Subcutaneous adipose tissue (tissue), 4 donors: ENCODE measurements around the gene CRELD1. TPM values are rescaled to one million over a fixed set of nuclear protein-coding genes. Genes with fewer than 3 reads are reported as not detected.

Experiments used
- small RNA-seq: library from RNA; depleted of rRNA; stranded (forward); fragments of <200 nt; gene quantifications from one replicate; pipeline ENCODE3, GENCODE V24; 2016
- total RNA-seq, 4 donors: library from RNA; depleted of rRNA; stranded (reverse); fragments of >200 nt; gene quantifications; one replicate each; pipeline ENCODE4 v1.1.0, GENCODE V29; 2016
- TF ChIP-seq, protein P1 (sequence below): fragments of 450-650 bp; IDR thresholded peaks from one replicate; pipeline ENCODE4 v1.5.1; 2016; ENCODE audit warnings: low read depth, mild to moderate bottlenecking, control low read depth, antibody characterized with exemption, moderate library complexity

The CRELD1 gene
- total RNA-seq, 4 donors from 2014 or later, result 30.2 to 45.6 (median 35.5) TPM

DNA sequence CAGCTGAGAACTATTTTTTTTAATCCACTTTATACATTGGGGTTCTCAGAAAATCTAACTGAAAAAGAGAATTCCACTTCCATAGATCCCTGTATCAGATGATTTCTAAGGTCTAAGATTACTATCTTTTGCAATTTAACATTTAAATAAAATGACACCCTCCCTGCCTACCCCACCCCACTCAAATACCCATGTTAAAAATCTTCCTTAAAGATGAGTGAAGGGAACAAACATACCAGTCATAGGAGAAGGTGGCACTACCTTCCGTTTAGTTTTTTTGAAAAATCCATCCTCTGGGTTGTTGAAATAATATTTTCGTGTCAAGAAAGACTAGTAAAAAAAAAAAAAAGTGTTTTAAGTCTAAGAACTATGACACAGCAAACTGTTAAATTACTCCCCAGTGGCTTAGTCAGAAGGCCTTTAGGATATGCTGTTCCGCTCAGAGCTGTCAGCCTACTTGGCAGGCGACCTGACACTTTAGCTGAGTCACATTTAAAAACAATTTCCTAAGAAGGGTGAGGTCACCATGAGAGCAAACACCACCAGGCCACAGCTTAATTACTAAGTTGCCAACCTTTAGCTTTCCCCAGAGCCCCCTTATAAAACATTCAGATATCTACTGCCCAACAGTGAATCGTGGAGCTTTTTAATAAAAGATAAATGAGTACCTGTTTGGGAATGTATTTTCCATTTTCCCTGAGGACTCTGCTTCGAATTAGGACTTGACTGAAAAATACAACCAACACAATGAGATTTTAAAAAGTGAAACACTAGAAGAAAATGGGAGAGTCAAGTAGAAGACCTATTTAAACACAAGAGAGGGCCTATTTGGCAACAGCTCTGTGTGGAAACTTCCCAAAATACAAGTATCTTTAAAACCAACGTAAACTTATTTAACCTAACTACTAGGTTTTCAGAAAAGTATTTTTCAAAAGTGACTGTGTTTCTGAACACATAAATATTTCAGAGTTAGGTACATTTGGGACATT lies 43.4 kb downstream of the CRELD1 start:
- TF ChIP-seq, protein P1, sequence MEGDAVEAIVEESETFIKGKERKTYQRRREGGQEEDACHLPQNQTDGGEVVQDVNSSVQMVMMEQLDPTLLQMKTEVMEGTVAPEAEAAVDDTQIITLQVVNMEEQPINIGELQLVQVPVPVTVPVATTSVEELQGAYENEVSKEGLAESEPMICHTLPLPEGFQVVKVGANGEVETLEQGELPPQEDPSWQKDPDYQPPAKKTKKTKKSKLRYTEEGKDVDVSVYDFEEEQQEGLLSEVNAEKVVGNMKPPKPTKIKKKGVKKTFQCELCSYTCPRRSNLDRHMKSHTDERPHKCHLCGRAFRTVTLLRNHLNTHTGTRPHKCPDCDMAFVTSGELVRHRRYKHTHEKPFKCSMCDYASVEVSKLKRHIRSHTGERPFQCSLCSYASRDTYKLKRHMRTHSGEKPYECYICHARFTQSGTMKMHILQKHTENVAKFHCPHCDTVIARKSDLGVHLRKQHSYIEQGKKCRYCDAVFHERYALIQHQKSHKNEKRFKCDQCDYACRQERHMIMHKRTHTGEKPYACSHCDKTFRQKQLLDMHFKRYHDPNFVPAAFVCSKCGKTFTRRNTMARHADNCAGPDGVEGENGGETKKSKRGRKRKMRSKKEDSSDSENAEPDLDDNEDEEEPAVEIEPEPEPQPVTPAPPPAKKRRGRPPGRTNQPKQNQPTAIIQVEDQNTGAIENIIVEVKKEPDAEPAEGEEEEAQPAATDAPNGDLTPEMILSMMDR, result no peak

DNA sequence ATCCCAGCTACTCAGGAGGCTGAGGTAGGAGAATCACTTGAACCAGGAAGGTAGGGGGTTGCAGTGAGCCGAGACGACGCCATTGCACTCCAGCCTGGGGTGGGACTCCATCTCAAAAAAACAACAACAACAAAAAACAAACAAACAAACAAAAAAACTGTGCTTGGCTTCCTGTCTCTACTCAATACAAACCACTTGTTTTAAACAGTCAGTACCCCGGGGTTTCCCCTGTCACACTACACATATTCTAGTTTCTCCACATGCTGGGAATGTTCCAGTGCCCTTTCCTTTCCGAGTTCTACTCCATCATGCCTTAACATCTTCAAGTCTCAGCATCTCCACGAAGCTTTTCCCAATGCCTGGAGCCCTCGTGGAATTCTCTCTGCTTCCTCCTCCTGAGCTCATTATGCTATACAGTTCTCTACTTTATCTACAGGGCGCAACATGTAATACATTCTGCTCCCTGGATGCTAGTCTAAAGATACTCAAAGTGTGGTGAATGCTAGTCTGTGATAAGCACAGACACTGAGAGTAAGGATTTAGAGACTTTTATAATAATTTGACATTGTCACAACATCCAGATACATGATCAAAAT lies 45.2 kb downstream of the CRELD1 start:
- TF ChIP-seq, protein P1, result no peak

DNA sequence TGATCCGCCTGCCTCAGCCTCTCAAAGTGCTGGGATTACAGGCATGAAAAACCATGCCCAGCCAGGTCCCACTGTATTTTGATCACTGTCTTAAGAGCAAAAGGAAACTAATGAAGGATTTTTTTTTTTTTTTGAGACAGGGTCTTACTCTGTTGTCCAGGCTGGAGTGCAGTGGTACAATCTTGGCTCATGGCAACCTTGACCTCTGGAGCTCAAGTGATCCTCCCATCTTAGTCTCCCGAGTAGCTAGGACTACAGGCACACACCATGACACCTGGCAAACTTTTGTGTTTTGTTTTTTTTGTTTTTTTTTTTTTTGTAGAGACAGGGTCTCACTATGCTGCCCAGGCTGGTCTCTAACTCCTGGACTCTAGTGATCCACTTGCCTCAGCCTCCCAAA lies 46.6 kb downstream of the CRELD1 start:
- TF ChIP-seq, protein P1, result no peak

DNA sequence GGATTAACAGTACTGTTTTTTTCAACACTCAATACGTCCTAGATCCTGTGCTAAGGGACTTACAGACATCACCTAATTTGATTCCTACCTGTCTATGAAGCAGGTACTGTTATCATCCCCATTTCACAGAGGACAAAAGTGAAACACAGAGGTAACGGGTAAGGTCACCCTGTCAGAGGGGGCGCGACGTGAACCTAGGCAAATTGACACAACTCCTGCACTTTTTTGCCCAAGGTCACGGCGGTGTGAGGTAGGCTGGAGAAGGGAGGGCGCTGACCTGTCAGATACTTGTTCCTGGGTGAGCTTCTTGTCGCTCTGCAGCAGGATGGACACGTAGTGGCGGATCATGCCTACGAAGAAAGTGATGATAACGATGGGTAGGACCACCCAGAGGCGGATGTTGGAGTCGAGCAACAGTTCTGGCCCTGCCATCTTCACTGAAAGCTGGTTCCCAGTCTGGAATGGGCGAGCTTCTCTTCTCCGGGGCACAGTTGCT lies 52.6 kb downstream of the CRELD1 start:
- TF ChIP-seq, protein P1, result no peak

DNA sequence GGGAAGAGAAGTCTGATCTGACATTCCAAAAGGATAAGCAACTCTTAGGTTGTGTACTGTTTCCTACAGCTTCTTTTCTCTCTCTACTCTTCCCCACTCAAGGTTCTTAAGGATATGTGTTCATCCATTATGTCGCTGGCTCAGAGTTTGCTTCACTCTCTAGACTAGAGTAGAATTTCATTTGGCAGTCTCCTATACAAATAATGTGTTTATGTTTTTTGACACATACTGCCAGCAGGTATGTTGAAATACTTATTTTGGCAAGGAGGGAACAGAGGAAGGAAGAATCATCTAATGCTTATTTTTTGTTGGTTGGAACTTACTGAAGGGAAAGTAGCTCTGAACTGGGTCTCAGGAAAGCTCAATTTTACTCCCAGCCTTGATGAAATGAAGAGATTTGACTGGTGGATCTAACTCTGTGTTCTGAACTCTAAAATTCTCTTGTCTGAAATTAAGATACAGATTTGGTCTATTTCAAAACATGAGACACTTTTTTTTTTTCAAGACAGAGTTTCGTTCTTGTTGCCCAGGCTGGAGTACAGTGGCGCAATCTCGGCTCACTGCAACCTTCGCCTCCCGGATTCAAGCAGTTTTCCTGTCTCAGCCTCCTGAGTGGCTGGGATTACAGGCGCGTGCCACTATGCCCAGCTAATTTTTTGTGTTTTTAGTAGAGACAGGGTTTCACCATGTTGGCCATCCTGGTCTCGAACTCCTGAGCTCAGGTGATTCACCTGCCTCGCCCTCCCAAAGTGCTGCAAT lies 60.6 kb downstream of the CRELD1 start:
- TF ChIP-seq, protein P1, result no peak

Small RNA genes lying within 50 kb of the gene (small RNA-seq; reads per million reads assigned to genes)
- not detected for gene RNU6-882P

Other genes with a start within 250 kb of the CRELD1 start
- 1 to 10 TPM in 1 of 4 donors, not detected in 3; 2.0 TPM for gene CPNE9, start 230.0 kb upstream of the CRELD1 start, total RNA-seq
- gene BRPF1, start 202.1 kb upstream of the CRELD1 start, total RNA-seq, result 10 to 100 TPM; 11.3 to 18.8 (median 14.5) TPM
- 10 to 100 TPM; 16.0 to 23.0 (median 19.3) TPM for gene OGG1, start 183.9 kb upstream of the CRELD1 start, total RNA-seq
- gene CAMK1, start 163.9 kb upstream of the CRELD1 start, total RNA-seq, result 100 to 1,000 TPM in 1 of 4 donors, 10 to 100 TPM in 3; 57.0 to 122 (median 66.6) TPM
- 10 to 100 TPM; 32.1 to 69.6 (median 58.9) TPM for gene TADA3, start 141.4 kb upstream of the CRELD1 start, total RNA-seq
- gene ARPC4, start 140.8 kb upstream of the CRELD1 start, total RNA-seq, result 100 to 1,000 TPM in 3 of 4 donors, 10 to 100 TPM in 1; 85.4 to 174 (median 158) TPM
- gene TTLL3, start 123.6 kb upstream of the CRELD1 start, total RNA-seq, result 100 to 1,000 TPM in 1 of 4 donors, 10 to 100 TPM in 3; 36.5 to 125 (median 70.0) TPM
- gene RPUSD3, start 89.8 kb upstream of the CRELD1 start, total RNA-seq, result 10 to 100 TPM; 28.9 to 40.1 (median 33.8) TPM
- gene CIDEC, start 53.6 kb upstream of the CRELD1 start, total RNA-seq, result 1,000 to 10,000 TPM in 2 of 4 donors, 100 to 1,000 TPM in 2; 684 to 1,626 (median 1,205) TPM
- gene JAGN1, start 43.2 kb upstream of the CRELD1 start, total RNA-seq, result 10 to 100 TPM; 53.7 to 83.8 (median 60.2) TPM
- gene IL17RE, start 31.0 kb upstream of the CRELD1 start, total RNA-seq, result 10 to 100 TPM in 3 of 4 donors, 1 to 10 TPM in 1; 5.9 to 27.9 (median 14.2) TPM
- 10 to 100 TPM; 26.3 to 99.3 (median 82.1) TPM for gene IL17RC, start 16.7 kb upstream of the CRELD1 start, total RNA-seq
- 1 to 10 TPM in 2 of 4 donors, under 1 TPM in 2; 0.82 to 2.4 (median 1.0) TPM for gene PRRT3, start 18.6 kb downstream of the CRELD1 start, total RNA-seq
- 100 to 1,000 TPM in 1 of 4 donors, 10 to 100 TPM in 3; 71.6 to 103 (median 90.8) TPM for gene EMC3, start 53.0 kb downstream of the CRELD1 start, total RNA-seq
- gene FANCD2, start 92.6 kb downstream of the CRELD1 start, total RNA-seq, result 10 to 100 TPM in 2 of 4 donors, 1 to 10 TPM in 2; 1.5 to 12.2 (median 7.2) TPM
- gene FANCD2OS, start 174.4 kb downstream of the CRELD1 start, total RNA-seq, result not detected
- 100 to 1,000 TPM in 3 of 4 donors, 10 to 100 TPM in 1; 79.3 to 163 (median 119) TPM for gene BRK1, start 181.8 kb downstream of the CRELD1 start, total RNA-seq
- gene VHL, start 207.9 kb downstream of the CRELD1 start, total RNA-seq, result 10 to 100 TPM; 23.8 to 37.5 (median 30.4) TPM
- 10 to 100 TPM in 3 of 4 donors, 1 to 10 TPM in 1; 6.8 to 20.5 (median 13.7) TPM for gene IRAK2, start 231.1 kb downstream of the CRELD1 start, total RNA-seq